ENCODE results near the gene KLF16. TPM values are rescaled to one million over a fixed set of nuclear protein-coding genes. Genes with fewer than 3 reads are reported as not detected.

Gene KLF16
- 6.9 and 11.5 TPM in 2 replicates for total RNA-seq

GRCh38 chr19:1863328-1863637 lies at the start of gene KLF16:
TSS of gene KLF16 (minus strand) at chr19:1863579. CDS start at chr19:1863497, 82 bp downstream.
- TF ChIP-seq CTCF (IDR thresholded peaks at IDR 0.05; ENCODE audit: extremely low read depth, low read depth, low read length), result no peak
- no peak for DNase-seq (ENCODE audit: insufficient read length, low spot score, missing footprints)
- Histone ChIP-seq H3K36me3 (ENCODE audit: insufficient read depth, low read length) (no peaks in the 10 kb centered on the region), H3K9me3 (ENCODE audit: low read depth, low read length) (no peaks in the 10 kb centered on the region), H3K27me3 (ENCODE audit: insufficient read depth, low read length) (no peaks in the 10 kb centered on the region), H3K4me2 (ENCODE audit: insufficient read depth, low read length) (peak within 1 kb of the TSS; percentile 87), H4K20me1 (ENCODE audit: insufficient read depth, low read length) (peaks cover 39% of the 10 kb centered on the region), H3K4me3 (ENCODE audit: insufficient read depth, low read length) (peak within 1 kb of the TSS; percentile 89), H3K79me2 (ENCODE audit: insufficient read depth, low read length) (peaks cover 54% of the 10 kb centered on the region), H3K4me1 (ENCODE audit: insufficient read depth, low read length) (peaks cover 19% of the 10 kb centered on the region), H2AFZ (ENCODE audit: low read length) (peak within 1 kb of the TSS; percentile 80), H3K27ac (ENCODE audit: low read depth, low read length) (peak within 1 kb of the TSS; percentile 72)

- Histone ChIP-seq H4K20me1 (ENCODE audit: insufficient read depth, low read length) (peaks cover 40% of the 10 kb centered on the region), H3K4me1 (ENCODE audit: insufficient read depth, low read length) (peaks cover 7% of the 10 kb centered on the region), H3K27me3 (ENCODE audit: insufficient read depth, low read length) (no peaks in the 10 kb centered on the region), H2AFZ (ENCODE audit: low read length) (no peak overlapping the region), H3K27ac (ENCODE audit: low read depth, low read length) (no peak overlapping the region), H3K9me3 (ENCODE audit: low read depth, low read length) (no peaks in the 10 kb centered on the region), H3K4me2 (ENCODE audit: insufficient read depth, low read length) (no peak overlapping the region), H3K36me3 (ENCODE audit: insufficient read depth, low read length) (peaks cover 13% of the 10 kb centered on the region), H3K4me3 (ENCODE audit: insufficient read depth, low read length) (no peak overlapping the region), H3K79me2 (ENCODE audit: insufficient read depth, low read length) (peaks cover 74% of the 10 kb centered on the region)
- DNase-seq (ENCODE audit: insufficient read length, low spot score, missing footprints), result peak; percentile 73
- TF ChIP-seq CTCF (IDR thresholded peaks at IDR 0.05; ENCODE audit: extremely low read depth, low read depth, low read length), result no peak
Observed at GRCh38 chr19:1912760-1913505, 49.6 kb upstream of the KLF16 start.

DNA sequence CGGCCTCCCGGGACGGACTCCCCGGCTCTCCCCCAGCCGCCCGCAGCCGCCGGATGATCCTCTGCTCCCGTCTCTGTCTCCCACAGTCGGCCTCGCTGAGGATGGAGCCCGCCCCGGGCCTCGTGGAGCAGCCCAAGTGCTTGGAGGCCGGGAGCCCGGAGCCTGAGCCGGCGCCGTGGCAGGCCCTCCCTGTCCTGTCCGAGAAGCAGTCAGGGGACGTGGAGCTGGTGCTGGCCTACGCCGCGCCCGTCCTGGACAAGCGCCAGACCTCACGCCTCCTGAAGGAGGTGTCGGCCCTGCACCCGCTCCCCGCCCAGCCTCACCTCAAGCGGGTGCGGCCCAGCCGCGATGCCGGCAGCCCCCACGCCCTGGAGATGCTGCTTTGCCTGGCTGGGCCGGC lies 48.6 kb upstream of the KLF16 start:
- Histone ChIP-seq H4K20me1 (ENCODE audit: insufficient read depth, low read length) (peaks cover 42% of the 10 kb centered on the region), H3K4me2 (ENCODE audit: insufficient read depth, low read length) (no peak overlapping the region), H3K4me3 (ENCODE audit: insufficient read depth, low read length) (no peak overlapping the region), H3K9me3 (ENCODE audit: low read depth, low read length) (no peaks in the 10 kb centered on the region), H3K79me2 (ENCODE audit: insufficient read depth, low read length) (peaks cover 84% of the 10 kb centered on the region), H3K27ac (ENCODE audit: low read depth, low read length) (no peak overlapping the region), H3K36me3 (ENCODE audit: insufficient read depth, low read length) (peaks cover 13% of the 10 kb centered on the region), H3K4me1 (ENCODE audit: insufficient read depth, low read length) (peaks cover 7% of the 10 kb centered on the region), H3K27me3 (ENCODE audit: insufficient read depth, low read length) (no peaks in the 10 kb centered on the region), H2AFZ (ENCODE audit: low read length) (no peak overlapping the region)
- peak; percentile 0 for DNase-seq (ENCODE audit: insufficient read length, low spot score, missing footprints)
- TF ChIP-seq CTCF (IDR thresholded peaks at IDR 0.05; ENCODE audit: extremely low read depth, low read depth, low read length), result no peak

DNA sequence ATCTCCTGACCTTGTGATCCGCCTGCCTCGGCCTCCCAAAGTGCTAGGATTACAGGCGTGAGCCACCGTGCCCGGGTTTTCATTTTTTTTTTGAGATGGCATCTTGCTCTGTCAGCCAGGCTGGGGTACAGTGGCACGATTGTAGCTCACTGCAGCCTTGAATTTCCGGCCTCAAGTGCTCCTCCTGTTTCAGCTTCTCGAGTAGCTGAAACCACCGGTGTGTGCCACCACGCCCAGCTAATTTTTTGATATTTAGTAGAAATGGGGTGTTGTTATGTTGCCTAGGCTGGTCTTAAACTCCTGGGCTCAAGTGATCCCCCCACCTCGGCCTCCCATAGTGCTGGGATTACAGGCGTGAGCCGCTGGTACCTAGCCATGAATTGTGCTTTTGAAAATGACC lies 47.7 kb upstream of the KLF16 start:
- no peak for TF ChIP-seq CTCF (IDR thresholded peaks at IDR 0.05; ENCODE audit: extremely low read depth, low read depth, low read length)
- H3K27ac ChIP-seq (ENCODE audit: low read depth, low read length), result no peak overlapping the region
- peaks cover 91% of the 10 kb centered on the region for H3K79me2 ChIP-seq (ENCODE audit: insufficient read depth, low read length)
- H3K4me3 ChIP-seq (ENCODE audit: insufficient read depth, low read length), result no peak overlapping the region
- no peaks in the 10 kb centered on the region for H3K27me3 ChIP-seq (ENCODE audit: insufficient read depth, low read length)
- no peak overlapping the region for H2AFZ ChIP-seq (ENCODE audit: low read length)
- no peak overlapping the region for H3K4me2 ChIP-seq (ENCODE audit: insufficient read depth, low read length)
- no peak for DNase-seq (ENCODE audit: insufficient read length, low spot score, missing footprints)
- H4K20me1 ChIP-seq (ENCODE audit: insufficient read depth, low read length), result peaks cover 42% of the 10 kb centered on the region
- peaks cover 13% of the 10 kb centered on the region for H3K36me3 ChIP-seq (ENCODE audit: insufficient read depth, low read length)
- H3K4me1 ChIP-seq (ENCODE audit: insufficient read depth, low read length), result peaks cover 8% of the 10 kb centered on the region
- H3K9me3 ChIP-seq (ENCODE audit: low read depth, low read length), result no peaks in the 10 kb centered on the region
